Activated B cell treated with CpG ODN at 0.5 μM for 24 hours (primary cell): ENCODE data around the gene PIGW. TPM values are rescaled to one million over a fixed set of nuclear protein-coding genes. Genes with fewer than 3 reads are reported as not detected.

Experiments used
- ATAC-seq: fragments of 200-7000 bp; cut with Tn5 transposase; one replicate; pipeline ENCODE4 v1.10.0; 2021; ENCODE audit warnings: low read depth, mild to moderate bottlenecking, moderate library complexity
- CTCF ChIA-PET: fragments of 350-600 bp; sonication (Branson Sonifier 250); formaldehyde crosslinking; loops from one replicate; lab custom pipeline; 2021; ENCODE audit warnings: antibody characterized with exemption; lab: Charles Lee
- POLR2A ChIA-PET: fragments of 350-600 bp; sonication (Branson Sonifier 250); formaldehyde crosslinking; loops from one replicate; lab custom pipeline; 2021; ENCODE audit warnings: antibody characterized with exemption; lab: Charles Lee
- DNase-seq: peaks from one replicate; pipeline ENCODE4 v3.0.0; 2022
- H3K27ac Mint-ChIP-seq: one replicate; pipeline ENCODE4 v1.8.0; 2020; ENCODE audit warnings: mixed read lengths
- H3K27me3 Mint-ChIP-seq: one replicate; pipeline ENCODE4 v1.8.0; 2021; ENCODE audit warnings: mixed read lengths
- H3K36me3 Mint-ChIP-seq: one replicate; pipeline ENCODE4 v1.8.0; 2021; ENCODE audit warnings: low read depth, mixed read lengths
- H3K4me1 Mint-ChIP-seq: one replicate; pipeline ENCODE4 v1.8.0; 2021; ENCODE audit warnings: mixed read lengths
- H3K4me3 Mint-ChIP-seq: one replicate; pipeline ENCODE4 v1.8.0; 2020; ENCODE audit warnings: mild to moderate bottlenecking, mixed read lengths
- H3K9me3 Mint-ChIP-seq: one replicate; pipeline ENCODE4 v1.8.0; 2020; ENCODE audit warnings: mixed read lengths
- intact Hi-C: fragments of 100-400 bp; cut with micrococcal nuclease; formaldehyde crosslinking; loops from one replicate; pipeline ENCODE4 v1.15.1; 2024
- total RNA-seq: library from RNA; stranded (reverse); gene quantifications from 2 replicates; pipeline ENCODE4 v1.2.3, GENCODE V29; 2022
- TF ChIP-seq, protein P1 (sequence below): fragments of 200-600 bp; IDR thresholded peaks from one replicate; pipeline ENCODE4 v1.8.0; 2022; ENCODE audit warnings: antibody characterized with exemption, mild to moderate bottlenecking

Gene PIGW, protein sequence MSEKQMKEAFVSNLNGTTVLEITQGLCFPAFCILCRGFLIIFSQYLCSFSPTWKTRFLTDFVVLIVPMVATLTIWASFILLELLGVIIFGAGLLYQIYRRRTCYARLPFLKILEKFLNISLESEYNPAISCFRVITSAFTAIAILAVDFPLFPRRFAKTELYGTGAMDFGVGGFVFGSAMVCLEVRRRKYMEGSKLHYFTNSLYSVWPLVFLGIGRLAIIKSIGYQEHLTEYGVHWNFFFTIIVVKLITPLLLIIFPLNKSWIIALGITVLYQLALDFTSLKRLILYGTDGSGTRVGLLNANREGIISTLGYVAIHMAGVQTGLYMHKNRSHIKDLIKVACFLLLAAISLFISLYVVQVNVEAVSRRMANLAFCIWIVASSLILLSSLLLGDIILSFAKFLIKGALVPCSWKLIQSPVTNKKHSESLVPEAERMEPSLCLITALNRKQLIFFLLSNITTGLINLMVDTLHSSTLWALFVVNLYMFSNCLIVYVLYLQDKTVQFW
- total RNA-seq: 18.2 and 20.7 TPM in 2 replicates

DNA sequence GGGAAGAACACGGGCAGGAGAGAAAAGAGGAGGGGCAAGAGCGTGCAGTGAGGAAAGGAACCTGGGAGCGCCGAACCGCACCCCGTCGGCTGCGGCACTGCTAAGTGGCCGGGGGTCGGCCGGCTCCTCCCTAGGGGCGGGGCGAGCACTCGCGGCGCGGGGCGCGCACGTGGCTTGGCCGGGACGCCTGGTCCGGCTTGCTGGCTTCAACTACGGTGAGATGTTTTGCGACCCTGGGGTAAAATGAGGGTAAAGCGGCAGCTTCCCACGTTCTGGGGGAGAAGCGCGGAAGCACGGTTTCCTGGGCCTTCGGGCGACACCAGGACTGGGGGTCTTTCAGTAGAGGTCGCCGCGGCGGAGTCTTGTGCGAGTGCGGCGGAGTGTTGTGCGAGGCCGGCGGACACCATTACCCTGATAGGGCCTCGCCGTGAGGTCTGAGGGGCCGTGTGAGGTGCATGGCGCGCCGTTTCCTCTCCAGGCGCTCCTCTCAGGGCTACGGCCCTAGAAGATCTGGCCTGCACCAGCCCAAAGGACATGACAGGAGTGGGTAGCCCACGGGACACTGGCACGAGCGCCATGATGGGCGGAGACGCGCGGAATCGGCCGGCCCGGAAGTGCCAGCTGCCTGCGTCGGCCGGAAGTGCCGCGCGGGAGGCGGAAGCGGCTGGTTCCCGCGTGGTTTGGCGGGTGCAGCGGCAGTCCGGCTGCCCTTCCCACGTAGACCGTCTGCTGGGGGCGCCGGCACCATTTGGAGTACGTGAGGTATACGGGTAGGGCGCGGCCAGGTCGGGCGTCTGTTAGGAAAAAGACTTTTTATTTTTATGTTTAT lies at the start of gene PIGW, which contains the start of gene MYO19:
TSS of gene PIGW (plus strand) at position 148 of the 829 bp plus-strand sequence. CDS start 2,115 bp downstream, outside the sequence.
TSS of gene MYO19 (minus strand) at position 29 of the 829 bp plus-strand sequence. CDS start 2,330 bp downstream, outside the sequence.
- H3K4me3 Mint-ChIP-seq: peak within 1 kb of the TSS; percentile 98
- intact Hi-C loops: loop anchor here (1.0 to 5.0 kb wide), 6 partner anchors 9 to 588 kb away; partner anchors contain the start of genes DHRS11, GGNBP2, MRM1 and ZNHIT3
- POLR2A ChIA-PET: interaction anchor here (0.6 to 5.0 kb wide), 18 partner anchors 10 to 1287 kb away, joined by 3 to 153 read pairs (median 5); partner anchors contain the start of genes GGNBP2, MRM1 and ZNHIT3
- TF ChIP-seq, protein P1, sequence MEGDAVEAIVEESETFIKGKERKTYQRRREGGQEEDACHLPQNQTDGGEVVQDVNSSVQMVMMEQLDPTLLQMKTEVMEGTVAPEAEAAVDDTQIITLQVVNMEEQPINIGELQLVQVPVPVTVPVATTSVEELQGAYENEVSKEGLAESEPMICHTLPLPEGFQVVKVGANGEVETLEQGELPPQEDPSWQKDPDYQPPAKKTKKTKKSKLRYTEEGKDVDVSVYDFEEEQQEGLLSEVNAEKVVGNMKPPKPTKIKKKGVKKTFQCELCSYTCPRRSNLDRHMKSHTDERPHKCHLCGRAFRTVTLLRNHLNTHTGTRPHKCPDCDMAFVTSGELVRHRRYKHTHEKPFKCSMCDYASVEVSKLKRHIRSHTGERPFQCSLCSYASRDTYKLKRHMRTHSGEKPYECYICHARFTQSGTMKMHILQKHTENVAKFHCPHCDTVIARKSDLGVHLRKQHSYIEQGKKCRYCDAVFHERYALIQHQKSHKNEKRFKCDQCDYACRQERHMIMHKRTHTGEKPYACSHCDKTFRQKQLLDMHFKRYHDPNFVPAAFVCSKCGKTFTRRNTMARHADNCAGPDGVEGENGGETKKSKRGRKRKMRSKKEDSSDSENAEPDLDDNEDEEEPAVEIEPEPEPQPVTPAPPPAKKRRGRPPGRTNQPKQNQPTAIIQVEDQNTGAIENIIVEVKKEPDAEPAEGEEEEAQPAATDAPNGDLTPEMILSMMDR: no peak
- H3K27ac Mint-ChIP-seq: peak within 1 kb of the TSS; percentile 100
- peaks cover 20% of the 10 kb centered on the region for H3K4me1 Mint-ChIP-seq
- peak; percentile 82 for ATAC-seq
- H3K9me3 Mint-ChIP-seq: no peaks in the 10 kb centered on the region
- H3K36me3 Mint-ChIP-seq: peaks cover 47% of the 10 kb centered on the region
- DNase-seq: peak; percentile 88
- H3K27me3 Mint-ChIP-seq: no peaks in the 10 kb centered on the region
- CTCF ChIA-PET: interaction anchor here (0.6 to 2.7 kb wide), 5 partner anchors 9 to 460 kb away, joined by 3 to 12 read pairs (median 5); partner anchors contain the start of gene GGNBP2

DNA sequence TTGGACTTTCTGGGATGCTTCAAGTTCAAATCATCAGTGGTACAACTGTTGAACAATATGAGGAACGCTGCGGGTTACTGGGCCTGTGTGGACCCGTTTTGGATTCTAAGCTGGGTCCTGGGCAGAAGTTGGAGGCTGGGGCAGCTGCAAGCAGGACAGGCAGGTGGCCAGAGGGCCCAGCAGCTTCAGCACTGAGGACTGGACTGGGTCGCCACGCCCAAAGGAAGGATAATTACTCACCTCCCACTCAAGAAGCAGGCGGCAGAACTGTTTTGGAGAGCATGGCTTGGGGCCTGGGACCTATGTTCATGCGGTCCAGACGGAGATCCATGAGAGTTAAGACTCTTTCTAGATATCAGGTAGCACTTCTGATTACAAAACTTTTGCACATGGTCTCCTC lies 49.8 kb upstream of the PIGW start:
- Mint-ChIP-seq H3K9me3 (no peaks in the 10 kb centered on the region), H3K36me3 (peaks cover 20% of the 10 kb centered on the region), H3K4me3 (peak overlapping the region; percentile 98), H3K27me3 (peaks cover 12% of the 10 kb centered on the region), H3K27ac (no peak overlapping the region), H3K4me1 (peaks cover 52% of the 10 kb centered on the region)
- intact Hi-C loops: loop anchor here (5.0 kb wide), 1 partner anchor 1243 kb away; the partner anchor contains the start of gene SLFN5
- ATAC-seq (no peak), DNase-seq (no peak)
- TF ChIP-seq, protein P1: no peak
- POLR2A ChIA-PET: interaction anchor here (1.8 to 2.5 kb wide), 3 partner anchors 50 to 117 kb away, joined by 11 to 27 read pairs (median 14); partner anchors contain the start of genes GGNBP2, MRM1, MYO19 and PIGW
- CTCF ChIA-PET: interaction anchor here (1.7 to 7.2 kb wide), 3 partner anchors 336 to 514 kb away, joined by 9 to 96 read pairs (median 10); no protein-coding TSS in a partner anchor

DNA sequence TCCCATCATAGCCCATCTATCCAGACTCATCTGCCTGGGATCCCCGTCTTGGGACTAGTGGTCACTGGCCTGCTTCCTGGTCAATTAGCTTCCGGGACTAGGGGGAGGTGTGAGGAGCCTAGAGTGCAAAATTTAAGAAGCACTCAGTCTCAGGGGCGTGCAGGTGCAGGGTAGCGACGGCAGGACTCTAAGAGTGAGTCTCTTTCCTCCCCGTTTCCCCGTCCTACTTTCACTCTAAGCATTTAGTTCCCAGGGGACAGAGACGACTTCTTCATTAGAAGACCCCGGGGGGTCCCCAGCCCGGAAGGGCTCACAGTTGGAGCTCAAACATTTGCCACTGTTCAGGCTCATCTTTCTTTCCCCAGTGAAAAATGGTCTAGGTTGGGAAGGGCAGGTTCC lies 49.0 kb upstream of the PIGW start:
- no peaks in the 10 kb centered on the region for H3K9me3 Mint-ChIP-seq
- intact Hi-C loops: loop anchor here (1.0 to 5.0 kb wide), 6 partner anchors 48 to 1244 kb away; partner anchors contain the start of genes DHRS11, MYO19, PIGW and SLFN5
- ATAC-seq (peak; percentile 14), DNase-seq (peak; percentile 20)
- ChIA-PET POLR2A (interaction anchor here (0.7 to 2.5 kb wide), 7 partner anchors 49 to 900 kb away, joined by 3 to 27 read pairs (median 5); partner anchors contain the start of genes GGNBP2, MRM1, MYO19 and PIGW), CTCF (interaction anchor here (1.7 to 7.2 kb wide), 3 partner anchors 337 to 515 kb away, joined by 9 to 96 read pairs (median 10); no protein-coding TSS in a partner anchor)
- peak overlapping the region; percentile 96 for H3K27ac Mint-ChIP-seq
- peak overlapping the region; percentile 98 for H3K4me3 Mint-ChIP-seq
- TF ChIP-seq, protein P1: no peak
- H3K27me3 Mint-ChIP-seq: peaks cover 10% of the 10 kb centered on the region
- peaks cover 56% of the 10 kb centered on the region for H3K4me1 Mint-ChIP-seq
- H3K36me3 Mint-ChIP-seq: peaks cover 24% of the 10 kb centered on the region

DNA sequence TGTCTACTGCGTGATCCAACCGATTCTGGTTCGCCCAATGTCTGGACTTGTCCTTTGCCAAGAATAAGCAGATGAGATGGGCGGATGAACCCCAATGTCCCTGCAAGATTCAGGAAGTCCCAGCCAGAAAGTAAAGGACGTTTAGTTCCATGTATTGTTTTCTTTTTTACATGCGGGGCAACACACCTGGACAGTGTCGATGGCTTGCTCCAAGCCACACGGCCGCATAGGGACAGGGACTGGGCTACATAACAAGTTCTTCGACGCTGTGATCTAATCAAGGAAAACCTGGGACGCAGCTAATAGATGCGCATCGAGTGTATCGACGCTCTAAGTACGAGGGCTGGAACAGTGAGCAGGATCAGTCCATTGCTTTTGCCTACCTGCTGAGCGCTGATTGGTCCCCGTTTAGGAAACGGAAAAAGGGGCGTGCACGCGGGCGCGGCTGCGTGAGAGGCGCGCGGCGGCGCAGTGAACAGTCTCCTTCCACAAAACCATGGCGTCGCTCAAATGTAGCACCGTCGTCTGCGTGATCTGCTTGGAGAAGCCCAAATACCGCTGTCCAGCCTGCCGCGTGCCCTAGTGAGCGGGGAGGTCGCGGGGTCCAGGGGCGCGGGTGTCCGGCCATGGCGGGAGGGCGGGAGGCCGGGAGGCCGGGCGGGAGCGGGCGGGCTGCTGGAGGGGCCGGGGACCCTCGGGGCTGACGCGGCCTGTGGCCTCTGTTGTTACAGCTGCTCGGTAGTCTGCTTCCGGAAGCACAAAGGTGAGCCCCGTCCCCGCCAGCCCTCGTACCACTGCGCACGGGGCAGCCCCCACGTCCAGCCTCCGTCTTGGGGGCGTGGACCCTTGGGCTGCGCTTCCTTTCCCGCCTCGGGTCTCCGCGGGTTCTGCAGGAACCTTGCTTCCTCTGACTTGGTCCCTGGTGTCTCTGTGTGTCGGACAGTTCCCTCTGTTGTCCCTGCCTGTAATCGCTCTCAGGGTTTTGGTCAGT lies 48.3 kb upstream of the PIGW start, which contains the start of gene ZNHIT3:
TSS of gene ZNHIT3 (plus strand) at position 478 of the 991 bp plus-strand sequence. CDS start at position 497, 19 bp downstream.
- Mint-ChIP-seq H3K27ac (peak within 1 kb of the TSS; percentile 96), H3K36me3 (peaks cover 30% of the 10 kb centered on the region), H3K4me3 (peak within 1 kb of the TSS; percentile 98), H3K9me3 (no peaks in the 10 kb centered on the region), H3K27me3 (peaks cover 10% of the 10 kb centered on the region), H3K4me1 (peaks cover 60% of the 10 kb centered on the region)
- POLR2A ChIA-PET: interaction anchor here (0.7 to 2.5 kb wide), 7 partner anchors 49 to 901 kb away, joined by 3 to 27 read pairs (median 5); partner anchors contain the start of genes GGNBP2, MRM1, MYO19 and PIGW
- ATAC-seq (peak; percentile 89), DNase-seq (peak; percentile 80)
- CTCF ChIA-PET: interaction anchor here (1.7 to 7.2 kb wide), 3 partner anchors 338 to 516 kb away, joined by 9 to 96 read pairs (median 10); no protein-coding TSS in a partner anchor
- intact Hi-C loops: loop anchor here (1.0 to 5.0 kb wide), 6 partner anchors 48 to 1244 kb away; partner anchors contain the start of genes DHRS11, MYO19, PIGW and SLFN5
- TF ChIP-seq, protein P1: no peak
